ENCODE measurements around the gene ARID5B. TPM values are rescaled to one million over a fixed set of nuclear protein-coding genes. Genes with fewer than 3 reads are reported as not detected.

Gene ARID5B
- total RNA-seq, 1 donor from 2014 or later = 76.8 TPM

GRCh38 chr10:62080905-62081304 lies 179.4 kb downstream of the ARID5B start:
- Mint-ChIP-seq H3K9me3 (peaks cover 2% of the 10 kb centered on the region), H3K36me3 (ENCODE audit: low read depth) (peaks cover 48% of the 10 kb centered on the region), H3K27me3 (no peaks in the 10 kb centered on the region), H3K27ac (peak overlapping the region; percentile 96), H3K4me3 (peak overlapping the region; percentile 28), H3K4me1 (peaks cover 94% of the 10 kb centered on the region)
- TF ChIP-seq CTCF (IDR thresholded peaks at IDR 0.05) = no peak
- ChIA-PET POLR2A (interaction anchor here (0.7 to 5.5 kb wide), 19 partner anchors 13 to 184 kb away, joined by 3 to 100 read pairs (median 10); partner anchors contain the start of gene ARID5B), CTCF (interaction anchor here (1.0 to 2.0 kb wide), 6 partner anchors 32 to 330 kb away, joined by 3 to 8 read pairs (median 6); no protein-coding TSS in a partner anchor)
- intact Hi-C loops (cut with micrococcal nuclease) = loop anchor here (1.0 to 10.0 kb wide), 6 partner anchors 12 to 326 kb away; no protein-coding TSS in a partner anchor
- DNase-seq = no peak
- no peak for ATAC-seq (ENCODE audit: low read depth)

GRCh38 chr10:62081341-62082270 lies 180.1 kb downstream of the ARID5B start:
- no peak for ATAC-seq (ENCODE audit: low read depth)
- Mint-ChIP-seq H3K4me3 (peak overlapping the region; percentile 65), H3K4me1 (peaks cover 93% of the 10 kb centered on the region), H3K27ac (peak overlapping the region; percentile 96), H3K27me3 (no peaks in the 10 kb centered on the region), H3K9me3 (peaks cover 2% of the 10 kb centered on the region), H3K36me3 (ENCODE audit: low read depth) (peaks cover 47% of the 10 kb centered on the region)
- TF ChIP-seq CTCF (IDR thresholded peaks at IDR 0.05) = no peak
- ChIA-PET CTCF (interaction anchor here (1.2 to 2.8 kb wide), 5 partner anchors 42 to 185 kb away, joined by 5 to 16 read pairs (median 8); no protein-coding TSS in a partner anchor), POLR2A (interaction anchor here (0.5 to 5.5 kb wide), 25 partner anchors 10 to 184 kb away, joined by 3 to 100 read pairs (median 14); partner anchors contain the start of gene ARID5B)
- no peak for DNase-seq
- intact Hi-C loops (cut with micrococcal nuclease) = loop anchor here (2.0 to 10.0 kb wide), 2 partner anchors 65 to 327 kb away; no protein-coding TSS in a partner anchor

- ChIA-PET POLR2A (interaction anchor here (0.5 to 5.5 kb wide), 20 partner anchors 10 to 185 kb away, joined by 3 to 56 read pairs (median 6); partner anchors contain the start of gene ARID5B), CTCF (interaction anchor here (1.0 to 2.8 kb wide), 5 partner anchors 11 to 182 kb away, joined by 3 to 16 read pairs (median 6); no protein-coding TSS in a partner anchor)
- Mint-ChIP-seq H3K27me3 (no peaks in the 10 kb centered on the region), H3K4me1 (peaks cover 88% of the 10 kb centered on the region), H3K9me3 (peaks cover 2% of the 10 kb centered on the region), H3K27ac (peak overlapping the region; percentile 96), H3K4me3 (peak overlapping the region; percentile 65), H3K36me3 (ENCODE audit: low read depth) (peaks cover 47% of the 10 kb centered on the region)
- ATAC-seq (ENCODE audit: low read depth) (no peak), DNase-seq (no peak)
- intact Hi-C loops (cut with micrococcal nuclease) = loop anchor here (2.0 to 10.0 kb wide), 2 partner anchors 65 to 327 kb away; no protein-coding TSS in a partner anchor
- TF ChIP-seq CTCF (IDR thresholded peaks at IDR 0.05) = no peak
Observed at GRCh38 chr10:62082271-62082656, 180.8 kb downstream of the ARID5B start.

GRCh38 chr10:62082729-62083411 lies 181.4 kb downstream of the ARID5B start:
- H3K4me1 Mint-ChIP-seq = peaks cover 86% of the 10 kb centered on the region
- ATAC-seq (ENCODE audit: low read depth) (peak; percentile 48), DNase-seq (no peak)
- intact Hi-C loops (cut with micrococcal nuclease) = loop anchor here (1.0 to 10.0 kb wide), 5 partner anchors 26 to 328 kb away; no protein-coding TSS in a partner anchor
- no peaks in the 10 kb centered on the region for H3K27me3 Mint-ChIP-seq
- peaks cover 2% of the 10 kb centered on the region for H3K9me3 Mint-ChIP-seq
- H3K4me3 Mint-ChIP-seq = peak overlapping the region; percentile 65
- CTCF ChIA-PET = interaction anchor here (1.0 to 2.8 kb wide), 5 partner anchors 11 to 183 kb away, joined by 3 to 16 read pairs (median 6); no protein-coding TSS in a partner anchor
- H3K36me3 Mint-ChIP-seq (ENCODE audit: low read depth) = peaks cover 48% of the 10 kb centered on the region
- peak overlapping the region; percentile 96 for H3K27ac Mint-ChIP-seq
- POLR2A ChIA-PET = interaction anchor here (0.6 to 5.5 kb wide), 23 partner anchors 9 to 336 kb away, joined by 3 to 56 read pairs (median 4); partner anchors contain the start of gene ARID5B
- no peak for TF ChIP-seq CTCF (IDR thresholded peaks at IDR 0.05)

Measured in activated B cell treated with CpG ODN at 0.5 μM for 24 hours (primary cell).